ENCODE measurements around the gene AATK.

DNA sequence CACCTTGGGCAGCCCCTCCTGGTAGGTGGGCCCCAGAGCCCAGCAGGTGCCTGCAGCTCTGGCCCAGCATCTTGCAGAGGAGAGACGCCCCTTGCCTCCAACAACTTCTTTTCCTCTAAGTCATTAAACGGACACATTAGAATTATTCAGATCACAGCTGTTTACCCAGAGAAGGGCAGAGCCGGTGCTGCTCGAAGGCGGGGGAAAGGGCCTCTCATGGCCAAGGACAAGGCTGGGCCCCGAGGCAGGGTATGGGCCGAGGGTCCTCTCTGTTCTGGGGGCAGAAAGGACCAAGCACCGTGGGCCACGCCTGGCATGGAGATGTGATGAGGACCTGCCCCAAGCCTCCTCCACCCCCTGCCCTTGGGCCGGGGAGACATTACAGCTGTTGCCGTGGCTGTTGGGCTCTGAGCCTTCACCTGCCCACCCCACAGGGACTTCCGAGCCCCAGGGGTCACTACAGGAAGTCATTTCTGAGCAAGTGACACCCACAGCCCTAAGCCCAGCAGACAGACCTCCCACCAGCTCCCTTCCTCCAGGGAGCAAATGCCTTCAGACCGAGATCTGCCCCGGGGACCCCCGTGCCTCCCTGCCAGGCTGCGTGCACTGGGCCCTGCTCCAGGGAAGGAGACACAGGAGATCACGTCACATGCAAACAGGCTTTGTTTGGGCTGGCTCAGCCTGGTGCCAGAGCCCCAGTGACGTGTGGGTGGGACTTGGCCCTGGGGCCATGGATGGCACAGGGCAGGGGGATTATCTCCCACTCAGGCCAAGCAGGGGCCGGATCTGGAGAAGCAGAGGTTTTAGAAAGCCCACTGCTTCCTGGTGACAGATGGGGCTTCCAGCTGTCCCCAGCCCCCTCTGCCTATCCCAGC, 1.4 kb downstream of the AATK start:
- TF ChIP-seq BHLHE40 (IDR thresholded peaks at IDR 0.05; ENCODE audit: low read depth, low read length) = no peak
- no peak for TF ChIP-seq MAZ (IDR thresholded peaks at IDR 0.05; ENCODE audit: borderline replicate concordance, low read depth, low read length)
- no peak for TF ChIP-seq SMC3 (IDR thresholded peaks at IDR 0.05; ENCODE audit: low read depth, low read length)
- no peak for TF ChIP-seq RCOR1 (IDR thresholded peaks at IDR 0.05; ENCODE audit: insufficient replicate concordance, low read length)
- TF ChIP-seq, protein P1, sequence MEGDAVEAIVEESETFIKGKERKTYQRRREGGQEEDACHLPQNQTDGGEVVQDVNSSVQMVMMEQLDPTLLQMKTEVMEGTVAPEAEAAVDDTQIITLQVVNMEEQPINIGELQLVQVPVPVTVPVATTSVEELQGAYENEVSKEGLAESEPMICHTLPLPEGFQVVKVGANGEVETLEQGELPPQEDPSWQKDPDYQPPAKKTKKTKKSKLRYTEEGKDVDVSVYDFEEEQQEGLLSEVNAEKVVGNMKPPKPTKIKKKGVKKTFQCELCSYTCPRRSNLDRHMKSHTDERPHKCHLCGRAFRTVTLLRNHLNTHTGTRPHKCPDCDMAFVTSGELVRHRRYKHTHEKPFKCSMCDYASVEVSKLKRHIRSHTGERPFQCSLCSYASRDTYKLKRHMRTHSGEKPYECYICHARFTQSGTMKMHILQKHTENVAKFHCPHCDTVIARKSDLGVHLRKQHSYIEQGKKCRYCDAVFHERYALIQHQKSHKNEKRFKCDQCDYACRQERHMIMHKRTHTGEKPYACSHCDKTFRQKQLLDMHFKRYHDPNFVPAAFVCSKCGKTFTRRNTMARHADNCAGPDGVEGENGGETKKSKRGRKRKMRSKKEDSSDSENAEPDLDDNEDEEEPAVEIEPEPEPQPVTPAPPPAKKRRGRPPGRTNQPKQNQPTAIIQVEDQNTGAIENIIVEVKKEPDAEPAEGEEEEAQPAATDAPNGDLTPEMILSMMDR (conservative IDR thresholded peaks at IDR 0.05; ENCODE audit: low read depth, low read length) = no peak
- no peak for TF ChIP-seq MXI1 (IDR thresholded peaks at IDR 0.05; ENCODE audit: borderline replicate concordance, low read depth, low read length)
- no peak for TF ChIP-seq POLR2A (IDR thresholded peaks at IDR 0.05; ENCODE audit: low read depth, low read length)
- no peak for TF ChIP-seq CHD1 (IDR thresholded peaks at IDR 0.05; ENCODE audit: low read depth, low read length)
- no peak for TF ChIP-seq FOS (IDR thresholded peaks at IDR 0.05; ENCODE audit: low read depth, low read length)
- TF ChIP-seq, protein P2, sequence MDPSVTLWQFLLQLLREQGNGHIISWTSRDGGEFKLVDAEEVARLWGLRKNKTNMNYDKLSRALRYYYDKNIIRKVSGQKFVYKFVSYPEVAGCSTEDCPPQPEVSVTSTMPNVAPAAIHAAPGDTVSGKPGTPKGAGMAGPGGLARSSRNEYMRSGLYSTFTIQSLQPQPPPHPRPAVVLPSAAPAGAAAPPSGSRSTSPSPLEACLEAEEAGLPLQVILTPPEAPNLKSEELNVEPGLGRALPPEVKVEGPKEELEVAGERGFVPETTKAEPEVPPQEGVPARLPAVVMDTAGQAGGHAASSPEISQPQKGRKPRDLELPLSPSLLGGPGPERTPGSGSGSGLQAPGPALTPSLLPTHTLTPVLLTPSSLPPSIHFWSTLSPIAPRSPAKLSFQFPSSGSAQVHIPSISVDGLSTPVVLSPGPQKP (IDR thresholded peaks at IDR 0.05; ENCODE audit: borderline replicate concordance, low read depth, low read length) = no peak

Data from IMR-90 (cell line).